Fibroblast of peridontal ligament (primary cell): ENCODE measurements around the gene RNF31.
A peak's percentile ranks its signal among the peaks of the same experiment; 100 is the strongest.

Source experiments
- DNase-seq: peaks from one replicate; pipeline ENCODE4 v3.0.0-alpha.2; 2010; ENCODE audit errors: extremely low read depth

Gene RNF31

GRCh38 chr14:24116128-24116814 is 31.0 kb upstream of the RNF31 start:
- no peak for DNase-seq

- DNase-seq = no peak
These were observed 30.1 kb upstream of the RNF31 start for GRCh38 chr14:24117179-24117578.

GRCh38 chr14:24119691-24120090 is 27.6 kb upstream of the RNF31 start:
- no peak for DNase-seq

DNA sequence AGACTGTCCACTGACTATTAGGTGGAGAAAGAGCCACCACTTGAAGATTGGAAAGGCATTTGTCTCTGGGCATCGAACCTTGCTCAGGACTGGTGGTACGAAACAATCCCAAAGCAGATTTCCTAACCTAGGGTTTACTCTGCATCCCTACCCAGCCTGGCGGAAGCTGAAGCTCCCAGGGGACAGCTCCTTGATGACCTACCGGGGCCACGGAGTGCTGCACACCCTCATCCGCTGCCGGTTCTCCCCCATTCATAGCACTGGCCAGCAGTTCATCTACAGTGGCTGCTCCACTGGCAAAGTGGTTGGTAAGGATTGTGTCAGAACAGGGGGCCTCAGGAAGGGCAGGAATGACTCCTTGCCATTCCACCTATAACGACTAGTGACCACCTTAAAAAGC is 26.1 kb upstream of the RNF31 start:
- DNase-seq = no peak

DNA sequence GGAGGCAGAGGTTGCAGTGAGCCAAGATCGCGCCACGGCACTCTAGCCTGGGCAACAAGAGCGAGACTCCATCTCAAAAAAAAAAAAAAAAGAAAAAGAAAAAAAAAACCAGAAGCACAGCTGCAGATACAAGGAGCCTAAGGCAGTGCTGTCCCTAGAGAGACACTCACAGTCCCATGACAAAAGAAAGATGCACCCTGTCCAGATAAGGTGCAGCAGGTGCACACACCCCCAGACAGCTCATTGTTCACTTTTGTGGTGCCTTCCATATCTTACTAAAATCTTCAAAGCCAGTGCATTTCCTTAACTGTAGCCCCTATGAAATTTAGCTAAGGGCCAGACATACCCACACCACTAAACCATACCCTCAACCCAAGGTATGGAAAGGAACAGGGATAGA is 24.9 kb upstream of the RNF31 start:
- DNase-seq = no peak

- DNase-seq = no peak
These were observed 24.4 kb upstream of the RNF31 start for GRCh38 chr14:24122898-24123297.

DNA sequence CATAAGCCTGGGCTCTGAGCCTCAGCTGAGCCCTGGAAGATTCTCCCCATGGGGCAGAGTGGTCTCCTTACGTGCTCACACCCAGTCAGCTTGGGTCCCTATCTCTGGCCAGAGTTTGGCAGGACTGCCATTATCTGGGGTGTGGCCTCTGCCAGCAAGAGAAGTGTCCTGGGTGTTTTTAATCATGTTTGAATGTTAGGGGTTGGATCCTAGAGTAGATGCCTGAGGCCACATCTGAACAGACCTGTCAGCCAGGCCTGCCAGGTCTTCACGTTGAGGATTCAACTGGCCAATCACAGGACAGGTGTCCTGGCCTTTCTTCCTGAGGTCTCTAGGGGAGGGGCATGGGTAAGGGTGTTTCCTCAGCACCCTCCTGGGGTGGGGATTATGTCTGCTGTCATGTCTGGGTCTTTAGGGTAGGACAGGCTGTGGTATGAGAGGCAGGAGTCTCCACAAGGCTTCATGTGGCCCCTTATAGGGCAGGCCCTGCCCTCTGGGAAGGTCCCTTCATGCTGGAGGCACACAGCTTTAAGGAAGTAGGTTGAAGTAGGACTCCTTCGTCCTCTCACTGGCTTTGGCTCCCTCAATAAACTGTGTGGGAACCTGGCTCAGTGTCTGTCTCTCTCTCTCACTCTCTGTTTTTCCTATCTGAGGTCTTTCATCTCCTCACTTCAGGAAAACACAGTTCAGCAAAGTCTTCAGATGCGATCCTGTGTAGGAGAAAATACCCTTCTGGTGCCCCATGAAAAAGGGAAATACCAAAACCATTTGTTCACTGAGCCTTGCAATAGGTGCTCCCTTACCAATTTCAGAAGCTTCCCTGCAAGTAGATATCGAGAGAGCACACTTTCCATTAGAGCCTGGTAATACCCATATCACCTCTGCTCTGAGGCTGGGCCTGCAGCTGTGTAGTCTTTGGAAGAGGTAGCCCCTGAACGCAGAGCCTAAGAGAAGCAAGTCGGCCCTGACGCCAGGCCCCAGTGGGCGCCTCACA is 23.6 kb upstream of the RNF31 start:
- DNase-seq = no peak

- no peak for DNase-seq
These were observed 20.4 kb upstream of the RNF31 start for GRCh38 chr14:24126939-24127338.

DNA sequence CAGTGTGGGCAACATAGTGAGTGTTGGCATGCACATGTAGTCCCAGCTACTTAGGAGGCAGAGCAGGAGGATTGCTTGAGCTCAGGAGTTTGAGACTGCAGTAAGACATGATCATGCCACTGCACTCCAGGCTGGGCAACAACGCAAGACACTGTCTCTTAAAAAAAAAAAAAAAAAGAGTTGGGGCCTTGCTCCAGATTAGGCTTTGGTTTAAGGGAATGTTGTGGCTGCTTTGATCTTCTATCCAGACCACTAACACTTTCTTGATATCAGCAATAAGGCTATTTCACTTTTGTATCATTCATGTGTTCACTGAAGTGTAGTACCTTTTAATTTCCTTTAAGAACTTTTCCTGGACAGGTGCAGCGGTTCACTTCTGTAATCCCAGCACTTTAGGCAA is 19.6 kb upstream of the RNF31 start:
- DNase-seq = no peak

- no peak for DNase-seq
These were observed 17.8 kb upstream of the RNF31 start for GRCh38 chr14:24129410-24129998.

DNA sequence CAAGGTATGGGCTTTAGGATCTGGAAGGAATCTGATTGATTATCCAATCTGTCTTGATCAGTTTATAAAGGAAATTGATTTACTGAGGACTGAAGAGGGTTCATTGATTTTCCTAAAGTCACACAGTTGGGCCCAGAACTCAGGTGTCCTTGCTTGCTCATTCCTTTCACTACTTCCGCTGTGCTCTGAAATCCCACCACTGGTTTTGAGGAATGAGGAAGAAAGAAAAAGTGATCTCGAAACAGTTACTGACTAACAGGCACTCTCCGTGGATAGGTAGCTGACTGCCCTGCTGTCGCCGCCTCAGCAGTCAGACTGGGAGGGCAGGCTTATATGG is 16.9 kb upstream of the RNF31 start, which contains the start of gene FITM1:
FITM1 (plus strand) TSS at position 280 of the 337 bp plus-strand sequence. CDS start 905 bp downstream, outside the sequence.
- DNase-seq = no peak

- no peak for DNase-seq
These were observed 16.4 kb upstream of the RNF31 start for GRCh38 chr14:24130717-24131548.

DNA sequence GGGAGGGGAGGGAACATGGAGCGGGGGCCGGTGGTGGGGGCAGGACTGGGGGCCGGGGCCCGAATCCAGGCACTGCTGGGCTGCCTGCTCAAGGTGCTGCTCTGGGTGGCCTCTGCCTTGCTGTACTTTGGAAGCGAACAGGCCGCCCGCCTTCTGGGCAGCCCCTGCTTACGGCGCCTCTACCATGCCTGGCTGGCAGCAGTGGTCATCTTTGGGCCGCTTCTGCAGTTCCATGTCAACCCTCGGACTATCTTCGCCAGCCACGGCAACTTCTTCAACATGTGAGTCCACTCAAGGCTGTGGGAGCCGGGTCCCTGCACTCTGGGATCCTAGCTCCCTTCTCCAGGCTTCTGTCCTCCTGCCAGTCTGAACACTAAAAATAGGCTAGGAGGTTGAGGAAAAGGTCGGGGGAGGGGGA is 15.7 kb upstream of the RNF31 start:
- DNase-seq = no peak

DNA sequence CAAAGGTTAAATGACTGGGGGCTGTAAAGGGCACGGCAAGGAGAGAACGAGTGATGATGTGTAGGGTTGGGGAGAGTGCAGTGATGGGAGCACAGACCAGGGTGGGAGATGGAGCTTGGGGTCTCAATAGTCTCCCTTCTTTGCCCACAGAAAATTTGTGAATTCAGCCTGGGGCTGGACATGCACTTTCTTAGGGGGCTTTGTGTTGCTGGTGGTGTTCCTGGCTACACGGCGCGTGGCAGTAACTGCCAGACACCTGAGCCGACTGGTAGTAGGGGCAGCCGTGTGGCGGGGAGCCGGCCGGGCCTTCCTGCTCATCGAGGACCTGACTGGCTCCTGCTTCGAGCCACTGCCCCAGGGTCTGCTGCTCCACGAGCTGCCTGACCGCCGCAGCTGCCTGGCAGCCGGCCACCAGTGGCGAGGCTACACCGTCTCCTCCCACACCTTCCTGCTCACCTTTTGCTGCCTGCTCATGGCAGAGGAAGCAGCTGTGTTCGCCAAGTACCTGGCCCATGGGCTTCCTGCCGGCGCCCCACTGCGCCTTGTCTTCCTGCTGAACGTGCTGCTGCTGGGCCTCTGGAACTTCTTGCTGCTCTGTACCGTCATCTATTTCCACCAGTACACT is 15.1 kb upstream of the RNF31 start:
- no peak for DNase-seq

GRCh38 chr14:24132976-24133375 is 14.3 kb upstream of the RNF31 start:
- no peak for DNase-seq

DNA sequence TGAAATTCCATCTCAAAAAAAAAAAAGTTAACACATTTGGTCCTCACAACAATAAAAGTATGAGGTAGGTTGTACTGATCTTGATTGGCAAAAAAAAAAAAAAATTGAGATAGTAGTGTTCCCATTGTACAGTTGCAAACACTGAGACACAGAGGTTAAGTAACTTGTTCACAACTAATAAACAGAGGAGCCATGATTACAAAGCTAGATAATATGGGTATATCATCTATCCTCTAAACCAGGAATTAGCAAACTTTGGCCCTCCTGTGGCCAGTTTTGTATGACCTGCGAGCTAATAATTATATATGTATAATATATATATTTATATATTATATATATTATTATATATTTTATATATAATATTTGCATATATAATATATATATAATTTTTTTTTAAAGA is 13.6 kb upstream of the RNF31 start:
- no peak for DNase-seq

- DNase-seq = no peak
These were observed 11.8 kb upstream of the RNF31 start for GRCh38 chr14:24135584-24135833.

GRCh38 chr14:24135834-24136683 is 11.2 kb upstream of the RNF31 start, which contains the start of gene PSME1:
PSME1 (plus strand) TSS chr14:24136194; CDS start chr14:24136263, 69 bp downstream.
- DNase-seq = peak; percentile 75

DNA sequence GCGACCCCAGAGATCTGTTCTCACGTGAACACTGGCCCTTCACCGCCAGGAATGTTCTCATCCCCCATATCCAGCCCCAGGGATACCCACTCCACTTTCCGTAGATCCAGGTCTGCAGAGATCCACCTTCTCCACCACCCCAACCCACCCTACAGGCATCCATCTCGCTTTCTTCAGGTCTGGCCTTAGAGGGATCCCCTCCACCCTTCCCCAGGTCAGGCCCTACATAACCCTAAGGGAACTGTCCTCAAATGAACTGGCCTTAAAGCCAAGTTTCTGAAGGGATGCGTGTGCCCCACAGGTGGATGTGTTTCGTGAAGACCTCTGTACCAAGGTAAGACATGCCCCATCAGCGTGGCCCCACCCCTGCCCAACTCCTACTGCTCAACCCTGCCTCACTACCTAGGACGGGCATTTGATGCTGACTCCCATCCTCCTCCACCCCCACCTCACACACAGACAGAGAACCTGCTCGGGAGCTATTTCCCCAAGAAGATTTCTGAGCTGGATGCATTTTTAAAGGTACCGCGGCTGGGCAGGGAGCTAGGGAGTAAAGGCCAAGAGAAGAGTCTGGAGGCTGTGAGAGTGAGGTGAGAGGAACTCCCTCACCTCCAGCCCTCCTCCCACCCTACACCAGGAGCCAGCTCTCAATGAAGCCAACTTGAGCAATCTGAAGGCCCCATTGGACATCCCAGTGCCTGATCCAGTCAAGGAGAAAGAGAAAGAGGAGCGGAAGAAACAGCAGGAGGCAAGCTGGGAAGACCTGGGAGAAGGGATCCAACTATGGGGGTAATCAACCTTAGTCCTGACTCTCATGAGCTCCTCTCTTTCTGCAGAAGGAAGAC is 10.4 kb upstream of the RNF31 start:
- no peak for DNase-seq
